ENCODE results near the gene PDE6G. TPM values are rescaled to one million over a fixed set of nuclear protein-coding genes. Genes with fewer than 3 reads are reported as not detected.

Gene PDE6G
- total and polyA plus RNA-seq, 2 of the 8 experiments (the other 6 are each of a cell fraction or from before 2014, with no cell fraction given) = 5.8 to 12.9 TPM

DNA sequence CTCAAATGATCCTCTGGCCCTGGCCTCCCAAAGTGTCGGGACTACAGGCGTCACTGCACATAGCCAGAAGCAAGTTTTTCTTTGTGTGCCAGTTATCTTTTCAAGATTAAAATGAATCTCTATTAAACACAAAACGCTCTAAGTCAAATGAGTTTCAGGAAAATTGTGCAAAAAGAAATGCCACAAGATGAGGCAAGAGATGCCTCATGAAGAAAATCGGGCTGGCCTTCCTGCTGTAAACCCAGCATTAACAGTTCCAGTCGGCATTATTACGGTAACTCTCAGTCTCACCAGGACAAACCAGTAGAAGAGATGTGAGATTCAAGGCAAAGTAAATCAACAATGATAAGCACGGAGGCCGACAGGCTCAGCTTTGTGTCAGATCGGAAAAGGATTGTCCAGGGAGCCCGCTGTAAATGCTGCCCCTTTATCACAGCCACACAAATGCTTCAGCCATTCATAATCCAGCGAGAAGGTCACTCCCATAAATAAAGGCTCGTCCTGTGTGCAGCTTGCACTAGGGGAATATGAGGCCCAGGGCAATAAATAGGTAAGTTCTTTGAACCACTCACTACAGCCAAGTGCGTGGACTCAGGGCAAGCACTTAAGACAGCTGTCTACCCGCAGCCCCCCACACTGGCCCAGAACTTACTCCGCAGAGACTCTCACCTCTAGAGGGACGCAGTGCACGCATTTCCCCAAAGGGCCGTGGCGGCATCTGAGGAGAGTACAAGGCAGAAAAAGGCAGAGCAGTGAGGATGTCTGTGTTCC, 46.6 kb downstream of the PDE6G start:
- no peak overlapping the region for H4K8ac ChIP-seq (ENCODE audit: extremely low read depth, insufficient read depth, low read length)
- H3K23ac ChIP-seq (ENCODE audit: insufficient read length) = no peak overlapping the region
- FAIRE-seq = no peak
- H3K4me3 ChIP-seq (ENCODE audit: extremely low read depth in 1 of 4, insufficient read depth in 2 of 4, low read depth in 3 of 4, low read length in 4 of 4) = no peak overlapping the region
- peaks cover 11 to 44% (median 35%) of the 10 kb centered on the region in 4 experiments for H3K36me3 ChIP-seq (ENCODE audit: control insufficient read depth in 2 of 4, insufficient read depth in 4 of 4, low read length in 3 of 4)
- no peak overlapping the region for H3K4ac ChIP-seq (replicated peaks; ENCODE audit: insufficient read length, low read depth, low read length)
- H2BK5ac ChIP-seq (ENCODE audit: low read depth, low read length) = no peak overlapping the region
- 93% methylated on average over 19 of the region's 19 CpGs; no CpG with 5 or more reads in 1 of the 2 experiments for WGBS, 2 experiments (ENCODE audit: extremely low coverage in 1 of 2, insufficient coverage in 1 of 2, insufficient read length in 1 of 2, insufficient replicate concordance in 2 of 2, low coverage in 1 of 2, low lambda C conversion rate in 2 of 2, missing lambda C conversion rate in 1 of 2)
- H3K9me3 ChIP-seq (ENCODE audit: insufficient read depth in 2 of 2, low read depth in 1 of 2, low read length in 1 of 2) = no peaks in the 10 kb centered on the region
- H3K18ac ChIP-seq (ENCODE audit: extremely low read depth, low read length) = no peak overlapping the region
- no peak overlapping the region for H3K14ac ChIP-seq (ENCODE audit: insufficient read length)
- H3K9ac ChIP-seq (replicated peaks in 1 of 4; ENCODE audit: extremely low read depth in 1 of 4, low read depth in 3 of 4, low read length in 3 of 4) = no peak overlapping the region
- no peak overlapping the region for H2BK20ac ChIP-seq (ENCODE audit: low read length)
- H3K4me1 ChIP-seq (replicated peaks in 1 of 4; ENCODE audit: control insufficient read depth in 3 of 4, insufficient read depth in 4 of 4, low read length in 3 of 4) = no peaks in the 10 kb centered on the region
- H3K27ac ChIP-seq (ENCODE audit: low read depth, low read length) = no peak overlapping the region
- ChIA-PET POLR2A (ENCODE audit: partially characterized antibody) (no interaction called here), CTCF (ENCODE audit: partially characterized antibody) (interaction anchor here (0.6 to 4.1 kb wide), 3 partner anchors 9 to 13 kb away, joined by 4 to 11 read pairs (median 5); no protein-coding TSS in a partner anchor)
- TF ChIP-seq NANOG (IDR thresholded peaks at IDR 0.05; ENCODE audit: insufficient read depth, low read depth, low read length, poor library complexity, severe bottlenecking) (no peak), RXRA (IDR thresholded peaks at IDR 0.05; ENCODE audit: insufficient read depth, low read depth, low read length) (no peak), JUND (IDR thresholded peaks at IDR 0.05; ENCODE audit: low read length) (no peak), TAF7 (optimal IDR thresholded peaks at IDR 0.05; ENCODE audit: borderline replicate concordance, low read depth, low read length) (no peak), KDM1A (IDR thresholded peaks at IDR 0.05; ENCODE audit: borderline replicate concordance, low read length) (no peak), MAFK (IDR thresholded peaks at IDR 0.05; ENCODE audit: low read depth, low read length) (no peak)
- TF ChIP-seq, protein P1, sequence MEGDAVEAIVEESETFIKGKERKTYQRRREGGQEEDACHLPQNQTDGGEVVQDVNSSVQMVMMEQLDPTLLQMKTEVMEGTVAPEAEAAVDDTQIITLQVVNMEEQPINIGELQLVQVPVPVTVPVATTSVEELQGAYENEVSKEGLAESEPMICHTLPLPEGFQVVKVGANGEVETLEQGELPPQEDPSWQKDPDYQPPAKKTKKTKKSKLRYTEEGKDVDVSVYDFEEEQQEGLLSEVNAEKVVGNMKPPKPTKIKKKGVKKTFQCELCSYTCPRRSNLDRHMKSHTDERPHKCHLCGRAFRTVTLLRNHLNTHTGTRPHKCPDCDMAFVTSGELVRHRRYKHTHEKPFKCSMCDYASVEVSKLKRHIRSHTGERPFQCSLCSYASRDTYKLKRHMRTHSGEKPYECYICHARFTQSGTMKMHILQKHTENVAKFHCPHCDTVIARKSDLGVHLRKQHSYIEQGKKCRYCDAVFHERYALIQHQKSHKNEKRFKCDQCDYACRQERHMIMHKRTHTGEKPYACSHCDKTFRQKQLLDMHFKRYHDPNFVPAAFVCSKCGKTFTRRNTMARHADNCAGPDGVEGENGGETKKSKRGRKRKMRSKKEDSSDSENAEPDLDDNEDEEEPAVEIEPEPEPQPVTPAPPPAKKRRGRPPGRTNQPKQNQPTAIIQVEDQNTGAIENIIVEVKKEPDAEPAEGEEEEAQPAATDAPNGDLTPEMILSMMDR (IDR thresholded peaks at IDR 0.05; ENCODE audit: control extremely low read depth in 1 of 3, insufficient read depth in 1 of 3, low read depth in 1 of 3, low read length in 3 of 3) = no peak
- DNase-seq (ENCODE audit: low read depth in 1 of 2, low spot score in 2 of 2) = no peak
- no peak overlapping the region for H2BK12ac ChIP-seq (ENCODE audit: low read depth, low read length)
- H4K91ac ChIP-seq (replicated peaks; ENCODE audit: insufficient read length, low read length) = no peak overlapping the region
- no peak overlapping the region for H3K4me2 ChIP-seq (ENCODE audit: insufficient read depth in 1 of 2, low read depth in 2 of 2, low read length in 2 of 2)
- H4K20me1 ChIP-seq (replicated peaks in 1 of 2; ENCODE audit: control insufficient read depth in 1 of 2, insufficient read depth in 2 of 2, low read length in 2 of 2) = peaks cover 3 to 17% of the 10 kb centered on the region in 2 experiments
- peaks cover 0 to 14% of the 10 kb centered on the region in 2 experiments; a peak in 2 of 4 replicates for H3K79me2 ChIP-seq (ENCODE audit: control insufficient read depth in 1 of 2, insufficient read depth in 2 of 2, low read length in 2 of 2)
- no peak overlapping the region for H2BK120ac ChIP-seq (replicated peaks; ENCODE audit: low read depth, low read length)
- H2AK5ac ChIP-seq (ENCODE audit: low read depth, low read length) = no peak overlapping the region
- no peak overlapping the region for H4K5ac ChIP-seq (ENCODE audit: insufficient read length, low read depth, low read length)
- no peak overlapping the region for H2AFZ ChIP-seq (ENCODE audit: low read length)
- no peaks in the 10 kb centered on the region for H3K23me2 ChIP-seq (ENCODE audit: low read depth, low read length)
- H3K27me3 ChIP-seq (replicated peaks in 1 of 4; ENCODE audit: control insufficient read depth in 3 of 4, extremely low read depth in 1 of 4, insufficient read depth in 3 of 4, low read length in 3 of 4) = no peaks in the 10 kb centered on the region
- H3K56ac ChIP-seq (replicated peaks; ENCODE audit: insufficient read length, low read depth, low read length) = no peak overlapping the region
- H3K79me1 ChIP-seq (ENCODE audit: low read depth, low read length) = peaks cover 8% of the 10 kb centered on the region
- no peak overlapping the region for H2BK15ac ChIP-seq (ENCODE audit: low read length)

Measured in H1 (cell line).